ENCODE data around the gene TJP2.

TJP2 gene

GRCh38 chr9:69207503-69207902 lies 33.4 kb downstream of the TJP2 start:
- no peak for DNase-seq (ENCODE audit: low read depth)

GRCh38 chr9:69211424-69212036 lies 37.5 kb downstream of the TJP2 start:
- H3K4me3 ChIP-seq (ENCODE audit: low read length): no peak overlapping the region
- DNase-seq (ENCODE audit: low read depth): no peak
- TF ChIP-seq, protein P1, sequence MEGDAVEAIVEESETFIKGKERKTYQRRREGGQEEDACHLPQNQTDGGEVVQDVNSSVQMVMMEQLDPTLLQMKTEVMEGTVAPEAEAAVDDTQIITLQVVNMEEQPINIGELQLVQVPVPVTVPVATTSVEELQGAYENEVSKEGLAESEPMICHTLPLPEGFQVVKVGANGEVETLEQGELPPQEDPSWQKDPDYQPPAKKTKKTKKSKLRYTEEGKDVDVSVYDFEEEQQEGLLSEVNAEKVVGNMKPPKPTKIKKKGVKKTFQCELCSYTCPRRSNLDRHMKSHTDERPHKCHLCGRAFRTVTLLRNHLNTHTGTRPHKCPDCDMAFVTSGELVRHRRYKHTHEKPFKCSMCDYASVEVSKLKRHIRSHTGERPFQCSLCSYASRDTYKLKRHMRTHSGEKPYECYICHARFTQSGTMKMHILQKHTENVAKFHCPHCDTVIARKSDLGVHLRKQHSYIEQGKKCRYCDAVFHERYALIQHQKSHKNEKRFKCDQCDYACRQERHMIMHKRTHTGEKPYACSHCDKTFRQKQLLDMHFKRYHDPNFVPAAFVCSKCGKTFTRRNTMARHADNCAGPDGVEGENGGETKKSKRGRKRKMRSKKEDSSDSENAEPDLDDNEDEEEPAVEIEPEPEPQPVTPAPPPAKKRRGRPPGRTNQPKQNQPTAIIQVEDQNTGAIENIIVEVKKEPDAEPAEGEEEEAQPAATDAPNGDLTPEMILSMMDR (conservative IDR thresholded peaks at IDR 0.05; ENCODE audit: low read depth, low read length): no peak

More at GRCh38 chr9:69207503-69207902, 33.4 kb downstream of the TJP2 start:
- TF ChIP-seq, protein P1 (conservative IDR thresholded peaks at IDR 0.05; ENCODE audit: low read depth, low read length): peak; percentile 40
- H3K4me3 ChIP-seq (ENCODE audit: low read length): no peak overlapping the region

- TF ChIP-seq, protein P1 (conservative IDR thresholded peaks at IDR 0.05; ENCODE audit: low read depth, low read length): no peak
Observed at GRCh38 chr9:69213647-69214046, 39.6 kb downstream of the TJP2 start.

GRCh38 chr9:69214939-69215338 lies 40.9 kb downstream of the TJP2 start:
- TF ChIP-seq, protein P1 (conservative IDR thresholded peaks at IDR 0.05; ENCODE audit: low read depth, low read length): no peak
- H3K4me3 ChIP-seq (ENCODE audit: low read length): no peak overlapping the region
- DNase-seq (ENCODE audit: low read depth): no peak

More at GRCh38 chr9:69213647-69214046, 39.6 kb downstream of the TJP2 start:
- DNase-seq (ENCODE audit: low read depth): no peak
- H3K4me3 ChIP-seq (ENCODE audit: low read length): no peak overlapping the region

- no peak for DNase-seq (ENCODE audit: low read depth)
- TF ChIP-seq, protein P1 (conservative IDR thresholded peaks at IDR 0.05; ENCODE audit: low read depth, low read length): no peak
- H3K4me3 ChIP-seq (ENCODE audit: low read length): no peak overlapping the region
Observed at GRCh38 chr9:69215774-69216485, 41.9 kb downstream of the TJP2 start.

DNA sequence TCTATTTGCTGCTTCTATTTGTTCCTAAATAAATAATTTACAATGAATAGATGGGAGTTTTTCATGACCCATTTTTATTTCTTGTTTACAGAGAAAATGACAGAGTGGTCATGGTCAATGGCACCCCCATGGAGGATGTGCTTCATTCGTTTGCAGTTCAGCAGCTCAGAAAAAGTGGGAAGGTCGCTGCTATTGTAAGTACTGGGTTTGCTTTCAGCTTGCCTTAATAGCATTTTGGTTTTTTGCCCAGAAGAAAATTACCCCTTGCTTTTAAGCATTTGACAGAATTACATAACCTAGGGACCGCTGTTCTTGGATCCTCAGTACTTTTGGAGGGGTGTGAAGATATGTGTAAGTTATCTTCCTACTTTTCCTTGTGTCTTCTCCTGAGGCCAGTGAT lies 44.1 kb downstream of the TJP2 start:
- no peak for DNase-seq (ENCODE audit: low read depth)
- no peak overlapping the region for H3K4me3 ChIP-seq (ENCODE audit: low read length)
- TF ChIP-seq, protein P1 (conservative IDR thresholded peaks at IDR 0.05; ENCODE audit: low read depth, low read length): no peak

- no peak overlapping the region for H3K4me3 ChIP-seq (ENCODE audit: low read length)
- no peak for DNase-seq (ENCODE audit: low read depth)
- TF ChIP-seq, protein P1 (conservative IDR thresholded peaks at IDR 0.05; ENCODE audit: low read depth, low read length): no peak
Observed at GRCh38 chr9:69221036-69221435, 47.0 kb downstream of the TJP2 start.
